Spleen (tissue), 3 donors: ENCODE results near the gene OBSCN.

Experiments used
- POLR2A ChIP-seq, 3 donors: fragments of 450-650 bp; IDR thresholded peaks; one replicate each; pipeline ENCODE4 v1.5.1; 2017; ENCODE audit warnings: antibody characterized with exemption in 3 of 3, mild to moderate bottlenecking in 1 of 3
- POLR2AphosphoS5 ChIP-seq, 3 donors: sonication (generic); formaldehyde crosslinking; IDR thresholded peaks; one replicate each; pipeline ENCODE4 v1.5.1; 2017; ENCODE audit warnings: antibody characterized with exemption in 3 of 3

DNA sequence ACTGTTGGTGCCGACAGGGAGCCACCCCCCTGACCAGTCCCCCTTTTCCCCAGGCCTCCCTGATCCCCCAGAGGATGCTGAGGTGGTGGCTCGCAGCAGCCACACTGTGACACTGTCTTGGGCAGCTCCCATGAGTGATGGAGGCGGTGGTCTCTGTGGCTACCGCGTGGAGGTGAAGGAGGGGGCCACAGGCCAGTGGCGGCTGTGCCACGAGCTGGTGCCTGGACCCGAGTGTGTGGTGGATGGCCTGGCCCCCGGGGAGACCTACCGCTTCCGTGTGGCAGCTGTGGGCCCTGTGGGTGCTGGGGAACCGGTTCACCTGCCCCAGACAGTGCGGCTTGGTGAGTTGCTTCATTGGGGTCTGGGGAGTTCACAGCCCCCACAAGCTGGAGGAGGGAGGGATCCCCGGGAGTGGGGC, 109.6 kb downstream of the OBSCN start:
- no peak for TF ChIP-seq POLR2A (IDR thresholded peaks at IDR 0.05)
- no peak for TF ChIP-seq POLR2AphosphoS5 (IDR thresholded peaks at IDR 0.05)
